K562 (cell line): Measurements from ENCODE around the gene TNNT2. TPM values are rescaled to one million over a fixed set of nuclear protein-coding genes. Genes with fewer than 3 reads are reported as not detected.

ENCODE experiments used
- ATAC-seq: fragments of 200-7000 bp; cut with Tn5 transposase; 3 replicates; pipeline ENCODE4 v1.9.1; 2020; ENCODE audit warnings: moderate library complexity
- BruUV-seq: library from RNA; stranded (reverse); fragments of 400-500 nt; replicated peaks from 2 replicates; lab custom pipeline; 2021; lab: Mats Ljungman, UMichigan
- CTCF ChIA-PET: fragments of 300-600 bp; formaldehyde crosslinking; extraction: SDS; loops from one replicate; lab custom pipeline; 2021; ENCODE audit warnings: low intra/inter-chr PET ratio; lab: Yijun Ruan, JAX
- POLR2A ChIA-PET: fragments of 300-600, 350-650 bp; sonication (Branson Sonifier 250); formaldehyde crosslinking; extraction: SDS; loops from one replicate; lab custom pipeline; 2021; ENCODE audit warnings: antibody characterized with exemption, inconsistent platforms; lab: Yijun Ruan, JAX
- DNase-seq, 4 experiments: peaks; one replicate each; pipeline versions ENCODE4 v3.0.0 to v3.0.0-alpha.2; 2011 to 2018; ENCODE audit warnings: low spot score in 3 of 4, mixed read lengths in 3 of 4; ENCODE audit errors: extremely low read depth in 1 of 4
- FAIRE-seq: peaks from 2 replicates; lab custom pipeline; 2011; peaks lifted over from hg19 to GRCh38; lab: Jason Lieb, UNC
- H2AFZ ChIP-seq: 2 replicates; pipeline ENCODE4 v1.6.0; 2011; ENCODE audit warnings: low read depth, low read length, control low read depth, inconsistent platforms
- H3K27ac ChIP-seq: fragments of 200-600 bp; 3 replicates; pipeline ENCODE4 v1.8.0; 2011; ENCODE audit warnings: low read depth, mild to moderate bottlenecking, control low read depth, inconsistent platforms, low read length, moderate library complexity, mixed read lengths; ENCODE audit errors: extremely low read depth
- H3K27me3 ChIP-seq, 2 experiments: fragments of 300-600 bp in 1 of 2; 2 replicates in 1 of 2; 3 replicates in 1 of 2; pipeline versions ENCODE4 v1.6.0 to v1.8.0; 2011; ENCODE audit warnings: inconsistent platforms in 2 of 2, low read length in 2 of 2, mild to moderate bottlenecking in 1 of 2, mixed read lengths in 1 of 2, moderate library complexity in 1 of 2; ENCODE audit not compliant: control insufficient read depth in 2 of 2, insufficient read depth in 2 of 2
- H3K36me3 ChIP-seq: fragments of 300-600 bp; 3 replicates; pipeline ENCODE4 v1.8.0; 2011; ENCODE audit warnings: mild to moderate bottlenecking, low read length, inconsistent platforms; ENCODE audit not compliant: control insufficient read depth, insufficient read depth
- H3K4me1 ChIP-seq, 2 experiments: fragments of 200-600 bp in 1 of 2; replicated peaks in 1 of 2; 2 replicates in 1 of 2; 3 replicates in 1 of 2; pipeline versions ENCODE4 v1.5.1 to v1.8.0; 2011; ENCODE audit warnings: inconsistent platforms in 2 of 2, low read length in 2 of 2, mild to moderate bottlenecking in 1 of 2, mixed read lengths in 1 of 2, moderate library complexity in 1 of 2; ENCODE audit not compliant: control insufficient read depth in 2 of 2, insufficient read depth in 2 of 2
- H3K4me2 ChIP-seq: 2 replicates; pipeline ENCODE4 v1.6.1; 2011; ENCODE audit warnings: low read length, control low read depth, inconsistent platforms, mixed read lengths; ENCODE audit not compliant: insufficient read depth
- H3K4me3 ChIP-seq: fragments of 200-600 bp; sonication (generic), shearing (Covaris generic); 2 replicates; pipeline ENCODE4 v1.5.1; 2016; ENCODE audit warnings: control low read depth, inconsistent platforms
- H3K79me2 ChIP-seq: fragments of 200-600 bp; 3 replicates; pipeline ENCODE4 v1.8.0; 2011; ENCODE audit warnings: low read length, inconsistent platforms; ENCODE audit not compliant: control insufficient read depth, insufficient read depth
- H3K9ac ChIP-seq, 2 experiments: 2 replicates each; pipeline versions ENCODE4 v1.6.0 to v1.6.1; 2011; ENCODE audit warnings: low read depth in 2 of 2, low read length in 2 of 2, control low read depth in 1 of 2, inconsistent platforms in 1 of 2, mild to moderate bottlenecking in 1 of 2, mixed read lengths in 1 of 2; ENCODE audit not compliant: insufficient read depth in 1 of 2
- H3K9me1 ChIP-seq: one replicate; pipeline ENCODE4 v1.6.0; 2011; ENCODE audit warnings: inconsistent platforms, mild to moderate bottlenecking, low read length, moderate library complexity; ENCODE audit not compliant: control insufficient read depth, insufficient read depth
- H3K9me3 ChIP-seq: replicated peaks from 2 replicates; pipeline ENCODE4 v1.5.1; 2011; ENCODE audit warnings: low read depth, low read length, inconsistent platforms; ENCODE audit not compliant: control insufficient read depth, insufficient read depth
- H4K20me1 ChIP-seq: replicated peaks from 2 replicates; pipeline ENCODE4 v1.6.1; 2011; ENCODE audit warnings: low read length, inconsistent platforms, mixed read lengths; ENCODE audit not compliant: control insufficient read depth, insufficient read depth
- CREB1 ChIP-seq, 2 experiments: sonication (generic) in 1 of 2; formaldehyde crosslinking in 1 of 2; IDR thresholded peaks; 2 replicates each; pipeline versions ENCODE4 v1.6.1 to v1.8.0; 2012 to 2022; ENCODE audit warnings: inconsistent platforms in 1 of 2, mild to moderate bottlenecking in 1 of 2, missing genetic modification reagents in 1 of 2, moderate library complexity in 1 of 2
- ETV5 ChIP-seq: sonication (generic); formaldehyde crosslinking; IDR thresholded peaks from 2 replicates; pipeline ENCODE4 v1.4.0; 2020; ENCODE audit warnings: low read depth, mild to moderate bottlenecking, missing genetic modification reagents
- HNRNPH1 ChIP-seq: fragments of 200-400 bp; formaldehyde crosslinking; optimal IDR thresholded peaks from 2 replicates; pipeline ENCODE3; 2017; ENCODE audit warnings: low read depth, mild to moderate bottlenecking, low read length, moderate library complexity
- MAFG ChIP-seq: fragments of 450-650 bp; conservative IDR thresholded peaks from 2 replicates; pipeline ENCODE4 v1.6.1; 2016; ENCODE audit warnings: missing genetic modification characterization, missing compliant biosample characterization
- MBD2 ChIP-seq: sonication (generic); IDR thresholded peaks from 2 replicates; pipeline ENCODE4 v1.6.1; 2016; ENCODE audit warnings: low read depth, borderline replicate concordance
- NFATC3 ChIP-seq: fragments of 450-650 bp; IDR thresholded peaks from 2 replicates; pipeline ENCODE4 v1.6.1; 2017; ENCODE audit warnings: mild to moderate bottlenecking
- NUFIP1 ChIP-seq: fragments of 450-650 bp; IDR thresholded peaks from 2 replicates; pipeline ENCODE4 v1.6.1; 2018; ENCODE audit not compliant: partially characterized antibody
- POLR2A ChIP-seq: fragments of 450-650 bp; conservative IDR thresholded peaks from 2 replicates; pipeline ENCODE4 v1.6.1; 2016
- POLR2AphosphoS2 ChIP-seq: IDR thresholded peaks from 2 replicates; pipeline ENCODE4 v1.6.1; 2012; ENCODE audit warnings: low read length, improper control_type of control experiment
- PRPF4 ChIP-seq: fragments of 200-400 bp; formaldehyde crosslinking; IDR thresholded peaks from one replicate; pipeline ENCODE4 v1.6.1; 2017; ENCODE audit warnings: low read length, low read depth, mild to moderate bottlenecking; ENCODE audit not compliant: insufficient read depth, poor library complexity, severe bottlenecking
- SMAD2 ChIP-seq: fragments of 150-350 bp; IDR thresholded peaks from 2 replicates; pipeline ENCODE4 v1.6.1; 2014; ENCODE audit warnings: low read depth, mild to moderate bottlenecking, low read length
- SP2 ChIP-seq: IDR thresholded peaks from 2 replicates; pipeline ENCODE4 v1.6.1; 2011; ENCODE audit warnings: mild to moderate bottlenecking, low read depth, low read length, moderate library complexity; ENCODE audit not compliant: poor library complexity, severe bottlenecking; ENCODE audit errors: extremely low read depth
- TARDBP ChIP-seq: fragments of 450-650 bp; IDR thresholded peaks from 2 replicates; pipeline ENCODE4 v1.6.1; 2016
- TCFL5 ChIP-seq: fragments of 250-450 bp; sonication (Bioruptor Pico); conservative IDR thresholded peaks from 2 replicates; pipeline ENCODE4 v1.6.1; 2021; ENCODE audit warnings: mild to moderate bottlenecking, moderate library complexity, matching md5 sums
- ZNF217 ChIP-seq: sonication (generic); formaldehyde crosslinking; IDR thresholded peaks from 2 replicates; pipeline ENCODE4 v1.8.0; 2022; ENCODE audit warnings: mild to moderate bottlenecking, missing genetic modification reagents
- ZNF274 ChIP-seq: IDR thresholded peaks from 2 replicates; pipeline ENCODE4 v1.6.1; 2011; ENCODE audit warnings: low read depth, mild to moderate bottlenecking, low read length, moderate library complexity, borderline replicate concordance
- ZNF57 ChIP-seq: fragments of 450-650 bp; formaldehyde crosslinking; IDR thresholded peaks from 2 replicates; pipeline ENCODE4 v1.4.0; 2020; ENCODE audit warnings: mild to moderate bottlenecking, moderate library complexity
- ZNF780A ChIP-seq: fragments of 250-450 bp; sonication (Bioruptor Pico); IDR thresholded peaks from 2 replicates; pipeline ENCODE4 v1.5.0; 2021; ENCODE audit warnings: mild to moderate bottlenecking
- WGBS: fragments of 100-300 bp; shearing (Covaris generic); methylation state at CpG from one replicate; pipeline ENCODE4 v1.1.6; 2016; ENCODE audit warnings: low coverage, mixed read lengths; ENCODE audit not compliant: insufficient coverage; ENCODE audit errors: missing lambda C conversion rate; 5-methylcytosine and 5-hydroxymethylcytosine counted together
- in situ Hi-C: fragments of 300-500 bp; cut with MboI; formaldehyde crosslinking; loops from 4 replicates; pipeline ENCODE4 v1.15.0; 2018; ENCODE audit warnings: inconsistent platforms, mixed read lengths
- intact Hi-C: fragments of 100-400 bp; cut with micrococcal nuclease; formaldehyde crosslinking; loops from 2 replicates; pipeline ENCODE4 v1.14.2; 2022
- polyA plus RNA-seq, 8 experiments: library from polyadenylated mRNA; depleted of rRNA in 4 of 8; stranded (reverse) in 5 of 8; unstranded in 3 of 8; fragments of >200 nt; fragmentation: Nextera tagmentation in 2 of 8; fragmentation: Illumina TruSeq in 1 of 8; extraction: Ambion mirVana in 2 of 8; extraction: Trizol in 1 of 8; gene quantifications; 2 replicates each; pipeline versions ENCODE4 v1.2.1 to v1.2.3, GENCODE V29; 2011 to 2014; ENCODE audit warnings: inconsistent platforms in 1 of 8, missing spikeins in 1 of 8
- total RNA-seq, 7 experiments: library from RNA; depleted of rRNA in 6 of 7; stranded (reverse); fragments of >200 nt in 6 of 7; fragmentation: Illumina TruSeq in 2 of 7; extraction: Trizol in 2 of 7; gene quantifications; 2 replicates each; pipeline versions ENCODE4 v1.2.1 to v1.2.3, GENCODE V29; 2011 to 2021; ENCODE audit warnings: low replicate concordance in 1 of 7
- TF ChIP-seq, protein P1 (sequence below): fragments of 250-450 bp; sonication (Bioruptor Pico); IDR thresholded peaks from 2 replicates; pipeline ENCODE4 v1.5.0; 2021
- TF ChIP-seq, protein P2 (sequence below): sonication (generic); formaldehyde crosslinking; IDR thresholded peaks from 2 replicates; pipeline ENCODE4 v1.5.0; 2020; ENCODE audit warnings: missing genetic modification reagents
- TF ChIP-seq, protein P3 (sequence below): sonication (generic); formaldehyde crosslinking; IDR thresholded peaks from 2 replicates; pipeline ENCODE4 v1.8.1; 2023; ENCODE audit warnings: mild to moderate bottlenecking, missing genetic modification reagents

TNNT2 gene
- total and polyA plus RNA-seq, 9 of the 15 experiments (the other 6 are each of a cell fraction or from before 2014, with no cell fraction given): not detected

DNA sequence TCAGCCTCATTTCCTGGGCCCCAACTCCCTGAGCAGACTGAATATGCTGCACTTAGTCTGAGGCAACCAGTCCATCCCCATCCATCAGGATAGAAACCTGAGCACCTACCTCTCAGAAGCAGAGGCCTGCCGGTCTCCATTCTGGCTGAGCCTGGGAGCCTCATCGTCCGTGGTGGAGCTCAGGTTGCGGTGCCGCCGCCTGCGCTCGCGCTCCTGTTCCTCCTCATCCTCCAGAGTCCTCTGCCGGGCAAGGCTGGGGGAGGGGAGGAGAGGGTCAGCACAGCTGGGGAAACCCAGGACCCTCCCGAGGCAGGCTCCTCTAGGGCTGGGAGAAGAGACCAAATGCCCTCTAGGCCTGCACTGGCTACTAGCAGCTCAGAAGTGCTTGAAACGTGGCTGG, 11.6 kb upstream of the TNNT2 start (continued):
- TF ChIP-seq MAFG (tag) (no peak), POLR2A (no peak), SMAD2 (no peak), ZNF780A (no peak), ZNF57 (no peak), HNRNPH1 (no peak), ZNF217 (CRISPR knock-in tag) (no peak)
- TF ChIP-seq, protein P1, sequence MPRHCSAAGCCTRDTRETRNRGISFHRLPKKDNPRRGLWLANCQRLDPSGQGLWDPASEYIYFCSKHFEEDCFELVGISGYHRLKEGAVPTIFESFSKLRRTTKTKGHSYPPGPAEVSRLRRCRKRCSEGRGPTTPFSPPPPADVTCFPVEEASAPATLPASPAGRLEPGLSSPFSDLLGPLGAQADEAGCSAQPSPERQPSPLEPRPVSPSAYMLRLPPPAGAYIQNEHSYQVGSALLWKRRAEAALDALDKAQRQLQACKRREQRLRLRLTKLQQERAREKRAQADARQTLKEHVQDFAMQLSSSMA (CRISPR knock-in tag): no peak

DNA sequence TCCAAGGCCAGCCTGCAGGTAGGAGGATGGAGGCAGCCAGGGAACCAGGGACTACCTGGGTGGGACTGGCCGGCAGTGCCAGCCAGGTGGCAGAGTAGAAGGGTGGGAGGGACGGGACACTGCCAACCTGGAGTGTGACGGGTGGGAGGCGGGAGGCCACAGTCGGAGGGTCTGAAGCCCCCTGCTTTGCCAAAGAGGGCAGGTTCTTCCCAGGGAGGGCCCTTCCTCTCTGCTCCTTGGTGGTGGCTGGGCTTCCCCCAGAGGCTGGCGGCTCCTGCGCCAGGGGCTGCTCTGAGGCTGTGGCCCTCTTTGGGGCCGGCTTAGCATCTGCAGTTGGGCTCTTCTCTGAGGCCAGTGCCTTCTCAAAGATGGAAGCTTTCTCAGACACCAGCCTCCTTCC, 8.7 kb upstream of the TNNT2 start:
- WGBS: 3% methylated on average over 5 of the region's 8 CpGs
- Histone ChIP-seq H3K27ac (no peak overlapping the region), H3K9me3 (no peaks in the 10 kb centered on the region), H3K9me1 (no peaks in the 10 kb centered on the region), H3K27me3 (peaks cover 28 to 77% of the 10 kb centered on the region in 2 experiments), H3K4me1 (peaks cover 0 to 3% of the 10 kb centered on the region in 2 experiments; a peak in 1 of 5 replicates), H2AFZ (no peak overlapping the region), H3K36me3 (no peaks in the 10 kb centered on the region), H3K79me2 (no peaks in the 10 kb centered on the region), H3K4me3 (no peak overlapping the region), H3K4me2 (no peak overlapping the region), H3K9ac (no peak overlapping the region), H4K20me1 (peaks cover 31% of the 10 kb centered on the region)
- intact Hi-C loops: no loop called here
- FAIRE-seq: no peak
- 0 out of 3 replicates have a peak, but pooled peaks have one; percentile 19 for ATAC-seq
- ChIA-PET CTCF (interaction anchor here (1.1 kb wide), 1 partner anchor 127 kb away, joined by 5 read pairs; no protein-coding TSS in a partner anchor), POLR2A (interaction anchor here (0.7 to 1.1 kb wide), 2 partner anchors 26 to 39 kb away, joined by 3 read pairs; no protein-coding TSS in a partner anchor)
- DNase-seq: no peak
- no TSS peak for BruUV-seq
- in situ Hi-C loops: no loop called here
- TF ChIP-seq SP2: no peak
- TF ChIP-seq MBD2: no peak
- no peak for TF ChIP-seq TCFL5 (CRISPR knock-in tag)
- TF ChIP-seq NFATC3: no peak
- no peak for TF ChIP-seq ZNF274
- TF ChIP-seq PRPF4: no peak
- no peak for TF ChIP-seq POLR2AphosphoS2
- no peak for TF ChIP-seq TARDBP
- no peak for TF ChIP-seq CREB1 (IDR thresholded peaks at IDR 0.05)
- no peak for TF ChIP-seq CREB1 (CRISPR knock-in tag; IDR thresholded peaks at IDR 0.05)
- TF ChIP-seq, protein P2, sequence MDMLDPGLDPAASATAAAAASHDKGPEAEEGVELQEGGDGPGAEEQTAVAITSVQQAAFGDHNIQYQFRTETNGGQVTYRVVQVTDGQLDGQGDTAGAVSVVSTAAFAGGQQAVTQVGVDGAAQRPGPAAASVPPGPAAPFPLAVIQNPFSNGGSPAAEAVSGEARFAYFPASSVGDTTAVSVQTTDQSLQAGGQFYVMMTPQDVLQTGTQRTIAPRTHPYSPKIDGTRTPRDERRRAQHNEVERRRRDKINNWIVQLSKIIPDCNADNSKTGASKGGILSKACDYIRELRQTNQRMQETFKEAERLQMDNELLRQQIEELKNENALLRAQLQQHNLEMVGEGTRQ: no peak
- TF ChIP-seq ETV5 (CRISPR knock-in tag): no peak
- TF ChIP-seq, protein P3, sequence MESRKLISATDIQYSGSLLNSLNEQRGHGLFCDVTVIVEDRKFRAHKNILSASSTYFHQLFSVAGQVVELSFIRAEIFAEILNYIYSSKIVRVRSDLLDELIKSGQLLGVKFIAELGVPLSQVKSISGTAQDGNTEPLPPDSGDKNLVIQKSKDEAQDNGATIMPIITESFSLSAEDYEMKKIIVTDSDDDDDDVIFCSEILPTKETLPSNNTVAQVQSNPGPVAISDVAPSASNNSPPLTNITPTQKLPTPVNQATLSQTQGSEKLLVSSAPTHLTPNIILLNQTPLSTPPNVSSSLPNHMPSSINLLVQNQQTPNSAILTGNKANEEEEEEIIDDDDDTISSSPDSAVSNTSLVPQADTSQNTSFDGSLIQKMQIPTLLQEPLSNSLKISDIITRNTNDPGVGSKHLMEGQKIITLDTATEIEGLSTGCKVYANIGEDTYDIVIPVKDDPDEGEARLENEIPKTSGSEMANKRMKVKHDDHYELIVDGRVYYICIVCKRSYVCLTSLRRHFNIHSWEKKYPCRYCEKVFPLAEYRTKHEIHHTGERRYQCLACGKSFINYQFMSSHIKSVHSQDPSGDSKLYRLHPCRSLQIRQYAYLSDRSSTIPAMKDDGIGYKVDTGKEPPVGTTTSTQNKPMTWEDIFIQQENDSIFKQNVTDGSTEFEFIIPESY (CRISPR knock-in tag): no peak
- TF ChIP-seq NUFIP1: no peak
